NOMO-1 treated with DMSO at 0.1 percent for 48 hours (cell line): ENCODE data around the gene BTBD16.

Experiments
- DNase-seq: peaks from one replicate; lab custom pipeline; 2025; ENCODE audit not compliant: unreplicated experiment; lab: John Stamatoyannopoulos, UW

The BTBD16 gene

GRCh38 chr10:122362621-122363020, 91.5 kb downstream of the BTBD16 start:
- DNase-seq = no peak

DNA sequence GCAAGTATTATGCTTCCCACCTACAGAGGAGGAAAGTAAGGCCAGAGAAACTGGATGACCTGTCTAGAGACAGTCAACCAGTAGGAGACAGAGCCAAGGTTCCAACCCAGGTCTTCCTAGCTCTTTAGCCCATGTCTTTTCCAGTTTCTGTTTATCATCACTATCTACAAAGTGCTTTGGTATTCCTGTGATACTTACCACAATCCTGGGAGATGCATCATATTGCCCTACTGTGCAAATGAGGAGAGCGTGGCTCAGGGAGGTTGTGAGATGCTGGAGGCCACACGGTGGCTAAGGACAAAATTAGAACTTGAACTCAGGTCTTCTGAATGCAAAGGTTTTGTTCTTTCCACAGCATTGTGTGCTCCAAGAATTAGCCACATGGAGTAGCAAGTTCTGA, 92.2 kb downstream of the BTBD16 start:
- no peak for DNase-seq

DNA sequence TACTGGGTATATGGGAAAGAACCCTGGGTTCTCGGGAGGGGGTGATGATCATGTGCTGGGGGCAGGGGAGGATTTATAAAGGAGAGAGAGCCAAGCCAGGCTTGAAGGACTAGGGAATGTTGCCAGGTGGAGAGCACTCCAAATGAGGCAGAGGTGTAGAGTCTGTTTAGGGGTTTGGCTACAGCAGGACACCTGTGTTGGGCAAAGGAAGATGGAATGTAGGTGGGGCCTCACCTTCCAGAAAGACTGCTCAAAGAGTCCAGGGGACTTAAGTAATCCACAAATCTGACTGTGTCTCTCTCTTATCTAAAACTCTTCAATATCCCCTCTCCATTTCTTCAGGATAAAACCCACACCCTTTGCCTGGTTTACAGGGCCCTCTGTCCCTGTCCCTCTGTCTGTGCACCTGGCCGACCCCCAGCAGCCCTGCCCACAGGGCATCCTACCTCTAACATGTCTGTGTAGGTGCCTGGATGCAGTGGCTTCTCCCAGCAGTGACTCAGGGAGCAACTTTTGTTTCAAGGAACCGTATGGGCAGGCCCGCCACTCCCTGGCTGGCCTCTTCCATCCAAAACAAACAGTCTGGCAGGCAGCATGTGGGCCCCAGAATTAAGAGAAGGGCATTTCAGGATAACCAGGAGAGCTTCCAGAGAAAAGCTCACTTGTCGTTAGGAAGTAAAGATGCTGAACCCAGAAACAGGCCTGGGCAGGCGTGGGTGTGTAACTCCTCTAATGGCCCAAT, 92.8 kb downstream of the BTBD16 start:
- DNase-seq = no peak

DNA sequence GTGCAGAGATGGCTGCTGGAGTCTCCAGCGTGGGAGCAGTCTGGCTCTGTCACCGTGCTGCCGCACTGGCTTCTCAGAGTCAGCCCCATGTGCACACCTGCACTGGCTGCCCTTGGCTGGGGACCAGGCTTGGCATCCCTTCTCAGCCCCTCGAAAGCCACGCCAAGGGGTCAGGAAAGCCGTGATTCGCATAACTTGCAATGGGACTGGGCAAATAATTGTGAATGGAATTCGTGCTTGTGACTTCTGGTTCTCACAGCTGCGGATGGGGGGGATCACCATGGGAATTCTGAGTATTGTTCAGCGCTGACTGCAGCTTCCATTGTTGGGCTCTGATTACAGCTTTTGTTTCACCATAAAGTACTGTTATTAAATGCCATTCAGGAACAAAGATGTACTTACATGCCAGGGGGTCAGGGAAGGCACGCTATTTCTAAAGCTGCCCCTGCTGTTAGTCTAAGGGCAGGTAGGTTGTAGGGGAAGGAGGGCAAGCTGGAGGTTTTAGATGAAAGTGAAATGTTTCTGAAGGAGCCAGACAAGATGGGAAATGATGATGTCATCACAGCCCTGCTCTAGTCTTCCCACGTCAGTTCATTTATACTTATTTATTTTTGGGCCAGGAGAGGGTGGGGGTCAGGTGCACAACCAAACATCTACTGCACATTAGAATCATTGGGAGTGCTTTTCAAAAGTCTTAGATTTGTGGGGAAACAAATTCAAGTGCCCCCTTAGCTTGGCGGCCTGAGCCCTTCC, 97.6 kb downstream of the BTBD16 start:
- DNase-seq = no peak

DNA sequence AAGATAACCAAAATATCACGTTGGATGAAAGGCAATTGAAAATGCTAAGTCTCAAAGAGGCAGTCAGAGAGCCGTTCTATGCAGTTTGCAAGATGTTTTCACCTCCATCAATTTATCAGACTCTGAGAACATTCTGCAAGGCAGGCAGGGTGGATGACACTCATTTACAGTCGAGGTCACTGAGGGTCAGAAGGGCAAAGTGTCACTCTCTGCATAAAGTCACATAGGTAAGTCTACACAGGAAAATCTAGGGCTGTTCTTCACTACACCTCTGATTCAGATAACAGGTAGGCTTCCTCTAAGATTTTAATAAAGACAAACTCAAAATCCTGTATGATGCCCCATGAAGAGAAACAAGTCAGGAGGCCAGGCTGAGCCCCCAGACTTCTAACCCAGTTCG, 102.0 kb downstream of the BTBD16 start:
- no peak for DNase-seq

GRCh38 chr10:122373721-122374120, 102.6 kb downstream of the BTBD16 start:
- no peak for DNase-seq

DNA sequence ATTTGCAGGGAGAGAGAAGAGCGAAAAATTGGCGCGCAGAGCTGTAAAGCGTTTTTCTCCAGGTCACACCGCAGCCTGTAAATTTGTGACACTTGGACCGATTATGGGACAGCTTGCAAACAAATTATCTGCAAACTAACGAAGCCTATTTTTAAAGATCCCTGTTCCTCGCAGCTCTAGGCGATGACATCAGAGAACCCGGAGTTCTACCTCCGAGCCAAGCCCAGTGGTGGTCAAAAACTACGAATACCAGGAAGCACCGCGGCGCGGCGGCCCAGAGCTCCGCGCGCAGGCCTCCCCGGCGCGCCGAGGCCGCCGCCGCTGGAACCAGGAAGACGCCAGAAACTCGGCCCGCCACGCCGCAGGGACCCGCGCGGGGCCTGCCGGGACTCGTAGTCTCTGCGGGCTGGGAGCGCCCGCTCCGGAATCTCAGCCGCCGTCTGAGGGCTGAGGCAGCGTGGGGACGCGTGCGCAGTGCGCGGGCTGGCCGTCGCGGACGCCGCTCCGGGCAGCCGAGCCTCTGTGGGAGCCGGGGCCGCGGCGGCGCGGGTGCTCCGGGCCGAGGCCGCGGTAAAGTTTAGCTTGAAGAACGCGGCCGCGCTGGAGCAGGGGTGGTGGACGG, 103.3 kb downstream of the BTBD16 start, which contains the start of gene PLEKHA1:
TSS of gene PLEKHA1 (plus strand) at position 472 of the 622 bp plus-strand sequence. CDS start 18,493 bp downstream, outside the sequence.
- DNase-seq = peak; percentile 93

- peak; percentile 4 for DNase-seq
These were observed 104.0 kb downstream of the BTBD16 start for GRCh38 chr10:122374859-122375678.

- no peak for DNase-seq
These were observed 104.6 kb downstream of the BTBD16 start for GRCh38 chr10:122375679-122376160.

- no peak for DNase-seq
These were observed 105.4 kb downstream of the BTBD16 start for GRCh38 chr10:122376364-122376961.

GRCh38 chr10:122379041-122379440, 107.9 kb downstream of the BTBD16 start:
- DNase-seq = no peak

DNA sequence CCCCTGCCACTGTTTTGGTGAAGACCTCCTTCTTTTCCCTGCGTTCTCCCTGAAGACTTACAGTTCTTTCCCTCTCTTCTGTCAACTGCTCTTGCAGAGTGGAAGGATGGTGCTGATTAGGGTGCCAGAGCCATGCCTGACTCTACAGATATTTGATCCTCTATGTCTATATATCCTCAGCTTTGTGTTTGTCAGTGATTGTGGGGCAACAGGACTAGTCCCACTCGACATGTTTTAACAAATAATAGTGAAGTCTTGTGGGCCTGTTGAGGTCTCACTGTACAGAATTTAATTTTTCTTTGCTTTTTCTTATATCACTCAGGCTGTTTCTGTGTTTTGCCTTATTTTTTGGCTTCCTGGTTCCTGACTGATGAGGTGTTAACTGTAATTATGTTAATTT, 108.4 kb downstream of the BTBD16 start:
- no peak for DNase-seq

DNA sequence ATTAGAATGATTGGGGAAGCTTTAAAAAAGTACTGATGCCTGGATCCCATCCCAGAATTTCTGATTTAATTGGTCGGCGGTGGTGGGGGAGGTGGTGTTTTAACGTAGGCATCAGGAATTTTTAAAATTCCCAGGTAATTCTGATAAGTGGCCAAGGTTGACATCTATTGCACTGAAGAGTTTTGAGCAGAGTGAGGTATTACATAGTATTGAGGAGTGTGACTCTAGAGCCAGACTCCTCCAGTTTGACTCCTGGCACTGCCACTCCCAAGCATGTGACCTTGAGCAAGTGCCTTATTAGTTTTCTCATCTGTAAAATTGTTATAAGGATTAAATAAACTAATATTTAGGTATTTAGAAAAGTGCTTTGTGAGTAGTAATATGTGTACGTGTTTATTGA, 109.6 kb downstream of the BTBD16 start:
- DNase-seq = no peak

GRCh38 chr10:122381680-122382079, 110.6 kb downstream of the BTBD16 start:
- no peak for DNase-seq

DNA sequence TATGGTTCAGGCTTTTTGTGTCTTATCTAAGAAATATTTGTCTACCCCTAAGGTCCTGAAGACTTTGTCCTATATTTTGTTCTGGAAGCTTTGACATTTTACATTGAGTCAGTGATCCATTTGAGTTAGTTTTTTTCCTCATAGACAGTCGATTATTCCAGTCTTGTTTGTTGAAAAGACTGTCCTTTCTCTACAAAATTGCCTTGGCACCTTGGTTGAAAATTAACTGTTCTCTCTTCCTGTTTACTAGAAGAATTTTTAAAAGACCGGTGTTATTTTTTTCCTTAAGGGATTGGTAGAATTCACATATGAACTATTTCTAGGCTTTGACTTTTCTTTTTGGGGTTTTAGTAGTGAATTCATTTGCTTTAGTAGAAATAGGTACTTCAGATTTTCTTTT, 115.4 kb downstream of the BTBD16 start:
- DNase-seq = no peak

DNA sequence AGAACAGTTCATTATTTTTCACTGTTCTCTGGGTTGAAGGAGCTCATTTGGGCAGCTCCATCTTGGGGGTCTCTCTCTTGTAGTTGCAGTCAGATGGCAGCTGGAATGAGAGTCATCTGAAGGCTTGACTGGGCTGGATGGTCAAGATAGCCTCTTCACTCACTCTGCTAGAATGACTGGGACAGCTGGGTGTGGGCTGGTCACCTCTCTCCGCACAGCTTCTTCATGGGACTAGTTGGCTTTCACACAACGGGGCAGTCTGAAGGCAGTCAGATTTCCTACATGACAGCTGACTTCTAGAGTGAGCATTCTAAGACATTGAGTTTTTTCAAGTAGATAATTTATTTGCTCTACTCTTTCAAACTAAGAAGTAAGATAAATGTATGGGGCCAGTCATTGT, 116.5 kb downstream of the BTBD16 start:
- no peak for DNase-seq
